Measurements from ENCODE around the gene ADORA1.

ADORA1 gene

GRCh38 chr1:203179667-203180005 is 52.1 kb downstream of the ADORA1 start:
- H3K36me3 Mint-ChIP-seq (ENCODE audit: low read depth) = no peaks in the 10 kb centered on the region
- H3K9me3 Mint-ChIP-seq = no peaks in the 10 kb centered on the region
- H3K4me1 Mint-ChIP-seq (ENCODE audit: low read depth) = no peaks in the 10 kb centered on the region
- no peak for DNase-seq (ENCODE audit: low spot score)
- H3K27ac Mint-ChIP-seq = no peak overlapping the region
- no peaks in the 10 kb centered on the region for H3K27me3 Mint-ChIP-seq (ENCODE audit: low read depth)
- no peak overlapping the region for H3K4me3 Mint-ChIP-seq

GRCh38 chr1:203180611-203181330 is 53.2 kb downstream of the ADORA1 start:
- no peak overlapping the region for H3K4me3 Mint-ChIP-seq
- DNase-seq (ENCODE audit: low spot score) = no peak
- no peaks in the 10 kb centered on the region for H3K36me3 Mint-ChIP-seq (ENCODE audit: low read depth)
- no peaks in the 10 kb centered on the region for H3K9me3 Mint-ChIP-seq
- no peak overlapping the region for H3K27ac Mint-ChIP-seq
- H3K27me3 Mint-ChIP-seq (ENCODE audit: low read depth) = no peaks in the 10 kb centered on the region
- H3K4me1 Mint-ChIP-seq (ENCODE audit: low read depth) = no peaks in the 10 kb centered on the region

GRCh38 chr1:203181586-203182386 is 54.3 kb downstream of the ADORA1 start:
- Mint-ChIP-seq H3K27me3 (ENCODE audit: low read depth) (peaks cover 4% of the 10 kb centered on the region), H3K4me1 (ENCODE audit: low read depth) (no peaks in the 10 kb centered on the region), H3K27ac (no peak overlapping the region), H3K36me3 (ENCODE audit: low read depth) (no peaks in the 10 kb centered on the region), H3K9me3 (no peaks in the 10 kb centered on the region), H3K4me3 (no peak overlapping the region)
- no peak for DNase-seq (ENCODE audit: low spot score)

GRCh38 chr1:203182387-203182953 is 54.9 kb downstream of the ADORA1 start:
- no peaks in the 10 kb centered on the region for H3K4me1 Mint-ChIP-seq (ENCODE audit: low read depth)
- DNase-seq (ENCODE audit: low spot score) = no peak
- H3K4me3 Mint-ChIP-seq = no peak overlapping the region
- peaks cover 4% of the 10 kb centered on the region for H3K27me3 Mint-ChIP-seq (ENCODE audit: low read depth)
- no peaks in the 10 kb centered on the region for H3K36me3 Mint-ChIP-seq (ENCODE audit: low read depth)
- H3K27ac Mint-ChIP-seq = no peak overlapping the region
- H3K9me3 Mint-ChIP-seq = no peaks in the 10 kb centered on the region

GRCh38 chr1:203183828-203184227 is 56.3 kb downstream of the ADORA1 start:
- Mint-ChIP-seq H3K27ac (no peak overlapping the region), H3K4me1 (ENCODE audit: low read depth) (no peaks in the 10 kb centered on the region), H3K4me3 (no peak overlapping the region), H3K36me3 (ENCODE audit: low read depth) (no peaks in the 10 kb centered on the region), H3K9me3 (no peaks in the 10 kb centered on the region), H3K27me3 (ENCODE audit: low read depth) (peaks cover 10% of the 10 kb centered on the region)
- no peak for DNase-seq (ENCODE audit: low spot score)

- H3K4me1 Mint-ChIP-seq (ENCODE audit: low read depth) = no peaks in the 10 kb centered on the region
- H3K36me3 Mint-ChIP-seq (ENCODE audit: low read depth) = no peaks in the 10 kb centered on the region
- H3K27me3 Mint-ChIP-seq (ENCODE audit: low read depth) = peaks cover 11% of the 10 kb centered on the region
- H3K4me3 Mint-ChIP-seq = no peak overlapping the region
- no peaks in the 10 kb centered on the region for H3K9me3 Mint-ChIP-seq
- DNase-seq (ENCODE audit: low spot score) = no peak
- H3K27ac Mint-ChIP-seq = no peak overlapping the region
Measured at GRCh38 chr1:203184467-203184866, 56.9 kb downstream of the ADORA1 start.

- no peak for DNase-seq (ENCODE audit: low spot score)
- no peak overlapping the region for H3K27ac Mint-ChIP-seq
- no peaks in the 10 kb centered on the region for H3K4me1 Mint-ChIP-seq (ENCODE audit: low read depth)
- no peak overlapping the region for H3K4me3 Mint-ChIP-seq
- H3K27me3 Mint-ChIP-seq (ENCODE audit: low read depth) = peaks cover 14% of the 10 kb centered on the region
- no peaks in the 10 kb centered on the region for H3K36me3 Mint-ChIP-seq (ENCODE audit: low read depth)
- no peaks in the 10 kb centered on the region for H3K9me3 Mint-ChIP-seq
Measured at GRCh38 chr1:203185061-203185461, 57.5 kb downstream of the ADORA1 start.

- Mint-ChIP-seq H3K9me3 (no peaks in the 10 kb centered on the region), H3K4me3 (no peak overlapping the region), H3K4me1 (ENCODE audit: low read depth) (no peaks in the 10 kb centered on the region), H3K36me3 (ENCODE audit: low read depth) (no peaks in the 10 kb centered on the region), H3K27ac (no peak overlapping the region), H3K27me3 (ENCODE audit: low read depth) (peaks cover 14% of the 10 kb centered on the region)
- no peak for DNase-seq (ENCODE audit: low spot score)
Measured at GRCh38 chr1:203185585-203185984, 58.1 kb downstream of the ADORA1 start.

GRCh38 chr1:203186091-203186445 is 58.5 kb downstream of the ADORA1 start:
- no peak overlapping the region for H3K4me3 Mint-ChIP-seq
- no peaks in the 10 kb centered on the region for H3K4me1 Mint-ChIP-seq (ENCODE audit: low read depth)
- no peak for DNase-seq (ENCODE audit: low spot score)
- H3K36me3 Mint-ChIP-seq (ENCODE audit: low read depth) = no peaks in the 10 kb centered on the region
- no peak overlapping the region for H3K27ac Mint-ChIP-seq
- H3K27me3 Mint-ChIP-seq (ENCODE audit: low read depth) = peaks cover 14% of the 10 kb centered on the region
- H3K9me3 Mint-ChIP-seq = no peaks in the 10 kb centered on the region

- peaks cover 14% of the 10 kb centered on the region for H3K27me3 Mint-ChIP-seq (ENCODE audit: low read depth)
- no peaks in the 10 kb centered on the region for H3K36me3 Mint-ChIP-seq (ENCODE audit: low read depth)
- H3K4me1 Mint-ChIP-seq (ENCODE audit: low read depth) = no peaks in the 10 kb centered on the region
- no peak within 1 kb of the TSS for H3K4me3 Mint-ChIP-seq
- no peaks in the 10 kb centered on the region for H3K9me3 Mint-ChIP-seq
- DNase-seq (ENCODE audit: low spot score) = no peak
- H3K27ac Mint-ChIP-seq = no peak within 1 kb of the TSS
Measured at GRCh38 chr1:203186446-203187303, 59.1 kb downstream of the ADORA1 start, which contains the start of gene CHI3L1. Gene CHI3L1 (minus strand): TSS chr1:203186704. CDS start chr1:203186623, 81 bp downstream.

- no peaks in the 10 kb centered on the region for H3K9me3 Mint-ChIP-seq
- H3K36me3 Mint-ChIP-seq (ENCODE audit: low read depth) = no peaks in the 10 kb centered on the region
- DNase-seq (ENCODE audit: low spot score) = no peak
- peaks cover 14% of the 10 kb centered on the region for H3K27me3 Mint-ChIP-seq (ENCODE audit: low read depth)
- H3K27ac Mint-ChIP-seq = no peak overlapping the region
- no peak overlapping the region for H3K4me3 Mint-ChIP-seq
- no peaks in the 10 kb centered on the region for H3K4me1 Mint-ChIP-seq (ENCODE audit: low read depth)
Measured at GRCh38 chr1:203187304-203187685, 59.8 kb downstream of the ADORA1 start.

GRCh38 chr1:203187689-203188264 is 60.3 kb downstream of the ADORA1 start:
- DNase-seq (ENCODE audit: low spot score) = no peak
- Mint-ChIP-seq H3K27me3 (ENCODE audit: low read depth) (peaks cover 14% of the 10 kb centered on the region), H3K4me1 (ENCODE audit: low read depth) (no peaks in the 10 kb centered on the region), H3K36me3 (ENCODE audit: low read depth) (no peaks in the 10 kb centered on the region), H3K4me3 (no peak overlapping the region), H3K27ac (no peak overlapping the region), H3K9me3 (no peaks in the 10 kb centered on the region)

GRCh38 chr1:203188686-203189232 is 61.2 kb downstream of the ADORA1 start:
- H3K36me3 Mint-ChIP-seq (ENCODE audit: low read depth) = no peaks in the 10 kb centered on the region

More at GRCh38 chr1:203188686-203189232, 61.2 kb downstream of the ADORA1 start:
- H3K27me3 Mint-ChIP-seq (ENCODE audit: low read depth) = peaks cover 14% of the 10 kb centered on the region
- no peak for DNase-seq (ENCODE audit: low spot score)
- H3K27ac Mint-ChIP-seq = no peak overlapping the region
- no peak overlapping the region for H3K4me3 Mint-ChIP-seq
- no peaks in the 10 kb centered on the region for H3K9me3 Mint-ChIP-seq
- H3K4me1 Mint-ChIP-seq (ENCODE audit: low read depth) = no peaks in the 10 kb centered on the region
